G401.6 (cell line): ENCODE results near the gene AGBL2.

Source experiments
- FAIRE-seq: peaks from 2 replicates; lab custom pipeline; 2012; peaks lifted over from hg19 to GRCh38; lab: Jason Lieb, UNC

Gene AGBL2

DNA sequence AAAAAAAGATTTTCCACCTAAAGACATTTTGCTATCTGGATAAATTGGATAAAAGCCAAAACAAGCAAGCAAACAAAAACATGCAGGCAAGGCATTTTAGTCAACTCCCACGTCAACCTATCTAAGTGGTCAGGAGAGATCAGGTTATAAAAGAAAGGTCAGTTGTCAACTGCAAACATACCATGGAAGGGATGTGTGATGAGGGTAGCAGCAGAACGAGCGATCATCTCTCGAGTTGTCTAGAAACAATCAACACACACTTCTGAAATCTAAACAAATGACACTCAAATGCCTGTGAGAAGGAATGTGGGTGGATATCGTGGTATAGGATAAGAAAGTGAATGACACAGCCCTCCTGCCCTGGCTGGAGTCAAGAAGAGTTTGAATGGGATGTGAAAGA is 83.7 kb downstream of the AGBL2 start:
- no peak for FAIRE-seq

DNA sequence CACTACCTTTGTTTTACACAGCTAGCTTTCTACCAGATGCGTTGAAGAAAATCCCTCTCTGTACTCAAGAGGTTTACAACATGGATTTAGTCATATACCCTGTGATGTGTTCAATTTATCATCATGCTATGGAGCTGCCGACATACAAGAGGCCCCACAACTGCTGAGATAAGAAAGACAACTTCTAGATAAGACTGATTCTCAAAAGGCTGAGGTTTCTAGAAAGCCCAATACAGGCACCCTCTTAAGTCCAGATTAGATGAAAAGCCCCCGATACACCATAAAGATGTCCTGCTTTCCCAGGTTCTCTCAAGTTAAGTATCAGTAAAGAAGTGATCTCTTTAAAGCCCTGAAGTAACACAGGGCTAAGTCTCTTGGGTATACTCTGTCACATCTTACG is 87.1 kb downstream of the AGBL2 start:
- FAIRE-seq, result no peak

DNA sequence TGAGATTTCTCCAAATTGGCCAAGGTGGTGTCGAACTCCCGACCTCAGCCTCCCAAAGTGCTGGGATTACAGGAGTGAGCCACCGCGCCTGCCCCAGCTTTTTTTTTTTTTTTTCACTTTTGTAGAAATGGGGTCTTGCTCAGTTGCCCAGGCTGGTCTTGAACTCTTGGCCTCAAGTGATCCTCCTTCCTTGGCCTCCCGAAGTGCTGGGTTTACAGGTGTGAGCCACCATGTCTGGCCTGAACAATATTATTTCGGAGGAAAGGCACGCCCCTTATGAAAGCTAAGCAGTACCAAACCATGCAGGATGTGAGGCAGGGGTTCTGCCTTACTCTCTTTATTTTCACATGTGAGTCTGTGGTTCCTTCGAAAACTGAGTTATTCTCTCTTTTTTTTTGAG is 88.9 kb downstream of the AGBL2 start:
- FAIRE-seq, result no peak

DNA sequence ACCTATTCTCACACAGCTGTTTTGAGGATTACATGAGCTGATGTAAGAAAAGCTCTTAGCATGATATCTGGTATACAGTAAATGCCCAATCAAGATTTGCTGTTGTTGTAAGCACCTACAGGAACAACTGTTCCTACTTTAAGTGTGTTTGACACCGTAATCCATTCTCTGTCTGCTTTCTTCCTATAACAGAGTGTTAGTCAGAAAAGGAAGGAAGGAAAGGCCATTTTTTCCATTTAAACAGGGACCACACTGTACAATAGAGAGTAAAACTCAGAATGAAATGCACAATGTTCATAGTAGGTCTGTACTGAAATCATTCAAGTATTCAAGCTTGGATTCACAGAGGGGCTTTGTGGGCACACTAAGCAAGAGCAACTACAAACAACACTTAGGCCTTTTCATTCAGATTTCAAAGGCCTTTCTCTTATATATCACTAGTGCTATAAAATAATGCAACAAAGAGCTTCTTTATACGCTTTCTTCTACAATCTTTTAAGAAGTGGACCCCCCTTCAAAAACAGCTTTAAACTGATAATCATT is 94.3 kb downstream of the AGBL2 start:
- FAIRE-seq, result no peak

DNA sequence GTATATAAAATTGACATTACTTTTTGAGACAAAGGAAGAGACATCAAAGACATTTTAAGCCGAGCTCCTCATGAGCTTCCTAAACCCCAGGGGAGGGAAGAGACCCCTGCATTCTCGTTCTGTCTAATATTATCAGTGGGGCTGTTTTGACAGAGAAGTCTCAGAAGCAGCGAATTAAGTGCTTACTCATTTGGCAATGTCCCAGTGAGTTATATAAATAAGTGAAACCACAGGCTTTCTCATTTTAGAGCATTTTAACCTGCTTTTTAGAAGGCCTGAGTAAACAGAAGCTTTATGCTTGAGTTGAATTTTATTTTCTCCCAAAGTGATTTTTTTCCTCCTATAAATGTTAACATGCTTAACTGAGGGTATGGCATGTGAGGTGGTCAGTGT is 97.8 kb downstream of the AGBL2 start:
- FAIRE-seq, result no peak

- peak; percentile 90 for FAIRE-seq
Observed at GRCh38 chr11:47616726-47617416, 98.3 kb downstream of the AGBL2 start.

GRCh38 chr11:47615249-47615648 is 99.9 kb downstream of the AGBL2 start:
- FAIRE-seq, result no peak

- no peak for FAIRE-seq
Observed at GRCh38 chr11:47611348-47611794, 103.8 kb downstream of the AGBL2 start.

- FAIRE-seq, result no peak
Observed at GRCh38 chr11:47609675-47610074, 105.5 kb downstream of the AGBL2 start.
